ENCODE results near the gene TP53AIP1.

- TF ChIP-seq YY1 (IDR thresholded peaks at IDR 0.05; ENCODE audit: insufficient read depth, insufficient read length), result no peak
- TF ChIP-seq ZNF274 (IDR thresholded peaks at IDR 0.05; ENCODE audit: low read depth, low read length), result no peak
- no peak for TF ChIP-seq SUZ12 (IDR thresholded peaks at IDR 0.05; ENCODE audit: extremely low read depth, insufficient read depth, insufficient read length)
Observed at GRCh38 chr11:128938156-128938885, 4.3 kb downstream of the TP53AIP1 start.

Data from NT2/D1 (cell line).